SH-SY5Y (cell line): ENCODE results near the gene BCDIN3D.

Experiments used
- GATA2 ChIP-seq: IDR thresholded peaks from 2 replicates; pipeline ENCODE4 v1.6.1; 2011; ENCODE audit warnings: mild to moderate bottlenecking, low read depth, low read length
- GATA3 ChIP-seq: IDR thresholded peaks from 2 replicates; pipeline ENCODE4 v1.6.1; 2011; ENCODE audit warnings: low read depth, mild to moderate bottlenecking, low read length, moderate library complexity

GRCh38 chr12:49863946-49864797, 21.3 kb upstream of the BCDIN3D start:
- TF ChIP-seq GATA3 (no peak), GATA2 (no peak)
